Mucosa of rectum (tissue), 2 donors: Measurements from ENCODE around the gene KIAA2012.
A peak's percentile ranks its signal among the peaks of the same experiment; 100 is the strongest.
"Not testable (repeated sequence)": the region's sequence is repeated elsewhere in the genome, so short reads cannot be mapped to it uniquely, and the experiment has no call there.

Experiments
- H3K27ac ChIP-seq, 2 donors: one replicate each; pipeline ENCODE4 v1.7.0; 2013; ENCODE audit warnings: inconsistent platforms in 2 of 2, low read depth in 2 of 2, low read length in 2 of 2
- H3K27me3 ChIP-seq, 2 donors: one replicate each; pipeline ENCODE4 v1.7.0; 2013; ENCODE audit warnings: low read length in 2 of 2; ENCODE audit not compliant: control insufficient read depth in 2 of 2, insufficient read depth in 2 of 2
- H3K36me3 ChIP-seq, 2 donors: one replicate each; pipeline ENCODE4 v1.7.0; 2013; ENCODE audit warnings: low read length in 2 of 2; ENCODE audit not compliant: control insufficient read depth in 2 of 2, insufficient read depth in 2 of 2
- H3K4me1 ChIP-seq, 2 donors: one replicate each; pipeline ENCODE4 v1.7.0; 2013; ENCODE audit warnings: low read length in 2 of 2, mild to moderate bottlenecking in 1 of 2; ENCODE audit not compliant: control insufficient read depth in 2 of 2, insufficient read depth in 2 of 2
- H3K4me3 ChIP-seq, 2 donors: one replicate each; pipeline ENCODE4 v1.7.0; 2013; ENCODE audit warnings: low read length in 2 of 2
- H3K9ac ChIP-seq, 2 donors: one replicate each; pipeline ENCODE4 v1.7.0; 2013; ENCODE audit warnings: low read length in 2 of 2, low read depth in 1 of 2, mild to moderate bottlenecking in 1 of 2
- H3K9me3 ChIP-seq, 2 donors: one replicate each; pipeline ENCODE4 v1.7.0; 2013; ENCODE audit warnings: low read length in 2 of 2; ENCODE audit not compliant: control insufficient read depth in 2 of 2
- donor health status: healthy.
- donor health status: Normal muscosa, but diverticular disease.

Gene KIAA2012

DNA sequence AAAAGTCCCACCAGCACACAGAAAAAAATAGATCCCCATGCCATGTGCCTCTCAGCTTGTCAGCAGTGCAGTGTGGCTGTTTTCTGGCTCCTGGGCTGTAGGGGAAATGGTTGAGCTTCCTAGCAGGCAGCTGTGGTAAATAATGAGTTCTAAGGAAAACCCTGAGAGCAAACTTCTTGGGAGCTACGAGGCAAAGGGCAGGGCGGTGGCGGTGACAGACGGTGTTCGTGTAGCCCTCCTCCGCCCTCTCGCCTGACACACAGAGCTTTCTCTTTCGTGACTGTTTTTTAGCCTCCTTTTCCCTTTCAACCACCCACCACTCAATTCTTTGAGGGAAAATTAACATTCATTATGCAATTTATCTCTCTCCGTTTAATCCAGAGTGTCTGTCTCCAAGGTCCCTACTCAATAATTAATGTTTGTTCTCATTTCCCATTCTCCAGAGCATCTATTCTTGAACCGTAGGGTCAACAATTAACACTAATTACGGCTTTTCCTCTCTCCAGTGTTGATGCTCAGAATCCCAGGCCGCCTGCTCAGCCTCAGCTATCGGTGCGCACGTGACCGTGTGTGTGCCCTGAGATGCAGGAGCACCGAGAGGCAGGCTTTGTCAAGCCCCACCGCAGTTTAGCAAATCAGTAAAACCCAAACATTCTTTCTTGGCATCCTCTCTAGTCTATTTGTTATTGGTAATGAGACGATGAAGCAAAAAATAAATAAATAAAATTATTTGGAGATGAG, 50.1 kb downstream of the KIAA2012 start:
- no peak overlapping the region for H3K4me3 ChIP-seq
- H3K9me3 ChIP-seq: peaks cover 0 to 5% of the 10 kb centered on the region in 2 donors
- H3K36me3 ChIP-seq: no peaks in the 10 kb centered on the region
- H3K27me3 ChIP-seq: no peaks in the 10 kb centered on the region
- H3K9ac ChIP-seq: no peak overlapping the region
- H3K27ac ChIP-seq: peak overlapping the region in 1 of 2 donors; percentile 31
- H3K4me1 ChIP-seq: peaks cover 0 to 3% of the 10 kb centered on the region in 2 donors

DNA sequence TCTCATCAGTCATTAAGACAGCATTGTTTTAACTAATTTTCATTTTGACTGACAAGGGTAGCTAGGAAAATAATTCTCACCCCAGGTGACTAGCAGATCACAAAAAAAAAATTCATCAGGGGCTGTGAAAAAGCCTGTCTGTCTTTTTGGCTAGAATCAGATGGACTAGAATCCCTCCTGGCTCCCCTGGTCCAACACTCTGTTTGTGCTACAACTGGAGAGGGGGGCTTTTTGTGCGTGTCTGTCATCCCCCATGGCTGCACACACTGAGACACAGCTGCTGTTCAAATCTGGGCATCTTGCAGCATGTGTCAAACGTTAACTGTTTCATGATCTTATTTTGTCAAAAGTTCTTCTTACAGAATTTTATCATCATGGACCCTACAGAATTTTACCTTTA, 51.2 kb downstream of the KIAA2012 start:
- peaks cover 0 to 3% of the 10 kb centered on the region in 2 donors for H3K4me1 ChIP-seq
- H3K27me3 ChIP-seq: no peaks in the 10 kb centered on the region
- H3K4me3 ChIP-seq: no peak overlapping the region
- no peak overlapping the region for H3K27ac ChIP-seq
- H3K9me3 ChIP-seq: peaks cover 0 to 5% of the 10 kb centered on the region in 2 donors
- H3K36me3 ChIP-seq: no peaks in the 10 kb centered on the region
- H3K9ac ChIP-seq: no peak overlapping the region

DNA sequence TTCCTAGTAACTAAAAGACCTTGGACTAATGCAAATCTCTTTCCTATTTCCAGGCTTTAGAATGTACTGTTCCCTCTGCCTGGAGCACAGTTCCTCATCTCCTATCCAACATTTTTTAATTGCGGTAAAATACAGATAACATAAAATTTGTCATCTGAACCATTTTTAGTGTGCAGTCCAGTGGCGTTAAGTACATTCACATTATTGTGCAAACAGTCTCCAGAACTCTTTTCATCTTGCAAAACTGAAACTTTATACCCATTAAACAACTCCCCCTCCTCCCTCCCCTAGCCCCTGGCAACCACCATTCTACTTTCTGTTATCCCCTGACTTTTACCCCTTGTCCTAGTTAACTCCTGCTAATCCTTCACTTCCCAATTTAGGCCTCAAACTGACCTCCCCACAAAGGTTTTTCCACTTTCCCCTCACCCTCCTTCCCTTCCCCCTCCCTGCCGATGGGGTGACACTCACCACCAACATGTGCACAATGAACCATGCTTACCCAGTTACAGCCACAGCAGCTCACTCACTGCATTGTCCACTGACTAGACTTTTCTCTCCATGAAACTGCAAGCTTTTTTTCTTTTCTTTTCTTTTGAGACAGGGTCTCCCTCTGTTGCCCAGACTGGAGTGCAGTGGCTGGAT, 54.8 kb downstream of the KIAA2012 start:
- H3K4me1 ChIP-seq: peaks cover 0 to 2% of the 10 kb centered on the region in 2 donors
- H3K4me3 ChIP-seq: no peak overlapping the region
- no peaks in the 10 kb centered on the region for H3K27me3 ChIP-seq
- no peaks in the 10 kb centered on the region for H3K9me3 ChIP-seq
- H3K9ac ChIP-seq: no peak overlapping the region
- H3K36me3 ChIP-seq: no peaks in the 10 kb centered on the region
- H3K27ac ChIP-seq: no peak overlapping the region

DNA sequence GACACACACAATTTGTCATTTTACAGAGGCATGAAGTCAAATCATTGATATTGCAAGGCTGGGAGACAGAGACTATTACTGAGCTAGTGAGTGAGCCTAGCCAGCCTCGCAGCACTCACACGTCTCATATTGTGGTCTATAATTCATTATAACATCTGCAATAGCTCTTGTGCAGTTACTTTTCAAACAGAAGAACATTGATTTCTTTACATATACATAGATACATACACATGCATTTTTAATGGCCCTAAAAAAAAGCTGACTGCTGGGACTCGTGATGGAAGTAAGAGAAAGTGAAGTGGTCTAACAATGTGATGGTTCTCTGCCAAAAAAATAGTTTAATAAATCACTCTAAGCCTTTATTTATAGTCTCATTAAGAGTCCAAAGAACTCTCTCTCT, 56.8 kb downstream of the KIAA2012 start:
- Histone ChIP-seq H3K27ac (no peak overlapping the region), H3K27me3 (no peaks in the 10 kb centered on the region), H3K4me1 (no peaks in the 10 kb centered on the region), H3K9ac (no peak overlapping the region), H3K9me3 (no peaks in the 10 kb centered on the region), H3K36me3 (no peaks in the 10 kb centered on the region), H3K4me3 (no peak overlapping the region)

DNA sequence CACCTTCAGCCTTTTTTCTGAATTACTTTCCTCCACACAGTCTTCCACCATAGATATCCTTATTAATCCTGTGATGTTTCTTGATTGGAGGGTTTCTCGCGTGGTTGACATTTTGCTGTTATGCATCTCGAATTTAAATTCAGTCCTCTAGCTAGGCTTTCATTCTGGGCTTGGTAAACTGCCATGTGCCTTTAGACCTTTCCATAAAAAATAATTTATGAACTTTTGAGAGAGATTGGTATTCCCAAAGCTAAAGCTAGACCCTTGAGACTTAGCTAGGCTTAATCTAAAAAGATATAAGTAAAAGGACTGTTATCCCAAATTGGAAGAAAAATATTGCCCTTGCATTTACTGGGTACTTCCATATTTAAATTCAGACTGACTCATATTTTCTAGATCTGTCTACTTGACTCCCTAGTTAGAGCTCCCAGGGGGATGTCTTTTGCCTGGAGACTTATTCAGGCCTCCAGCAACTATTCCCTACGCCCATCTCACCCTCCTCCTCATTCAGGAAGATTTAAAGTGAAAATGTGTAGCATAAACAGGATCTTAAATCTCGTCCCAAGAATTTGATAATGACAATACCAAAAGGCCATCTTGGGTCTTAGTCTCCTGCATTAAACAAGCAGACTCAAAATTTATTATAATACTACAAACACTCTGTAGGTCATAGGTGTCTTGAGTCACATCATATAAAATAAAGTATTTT, 60.3 kb downstream of the KIAA2012 start:
- Histone ChIP-seq H3K4me1 (peaks cover 0 to 2% of the 10 kb centered on the region in 2 donors), H3K9me3 (no peaks in the 10 kb centered on the region), H3K27me3 (no peaks in the 10 kb centered on the region), H3K27ac (no peak overlapping the region), H3K36me3 (no peaks in the 10 kb centered on the region), H3K9ac (no peak overlapping the region), H3K4me3 (no peak overlapping the region)

DNA sequence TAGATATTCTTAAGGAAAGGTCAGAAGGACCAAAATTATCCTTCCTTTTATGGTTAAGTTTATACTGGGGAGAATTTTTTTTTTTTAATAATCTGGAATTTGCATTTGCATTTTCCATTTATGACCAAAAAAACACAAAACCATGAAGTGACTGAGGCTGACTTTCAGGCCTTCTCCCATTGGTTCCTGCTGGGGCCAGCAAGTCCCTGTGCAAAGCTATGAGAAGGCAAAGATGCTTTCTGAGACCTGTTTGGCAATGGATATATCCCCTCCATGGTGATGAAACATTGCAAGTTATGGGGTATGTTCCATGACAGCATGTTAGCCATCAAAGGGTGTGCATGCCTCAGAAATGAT, 60.8 kb downstream of the KIAA2012 start:
- no peaks in the 10 kb centered on the region for H3K9me3 ChIP-seq
- H3K36me3 ChIP-seq: no peaks in the 10 kb centered on the region
- H3K9ac ChIP-seq: no peak overlapping the region
- peaks cover 0 to 2% of the 10 kb centered on the region in 2 donors for H3K4me1 ChIP-seq
- no peak overlapping the region for H3K27ac ChIP-seq
- H3K27me3 ChIP-seq: no peaks in the 10 kb centered on the region
- H3K4me3 ChIP-seq: no peak overlapping the region

DNA sequence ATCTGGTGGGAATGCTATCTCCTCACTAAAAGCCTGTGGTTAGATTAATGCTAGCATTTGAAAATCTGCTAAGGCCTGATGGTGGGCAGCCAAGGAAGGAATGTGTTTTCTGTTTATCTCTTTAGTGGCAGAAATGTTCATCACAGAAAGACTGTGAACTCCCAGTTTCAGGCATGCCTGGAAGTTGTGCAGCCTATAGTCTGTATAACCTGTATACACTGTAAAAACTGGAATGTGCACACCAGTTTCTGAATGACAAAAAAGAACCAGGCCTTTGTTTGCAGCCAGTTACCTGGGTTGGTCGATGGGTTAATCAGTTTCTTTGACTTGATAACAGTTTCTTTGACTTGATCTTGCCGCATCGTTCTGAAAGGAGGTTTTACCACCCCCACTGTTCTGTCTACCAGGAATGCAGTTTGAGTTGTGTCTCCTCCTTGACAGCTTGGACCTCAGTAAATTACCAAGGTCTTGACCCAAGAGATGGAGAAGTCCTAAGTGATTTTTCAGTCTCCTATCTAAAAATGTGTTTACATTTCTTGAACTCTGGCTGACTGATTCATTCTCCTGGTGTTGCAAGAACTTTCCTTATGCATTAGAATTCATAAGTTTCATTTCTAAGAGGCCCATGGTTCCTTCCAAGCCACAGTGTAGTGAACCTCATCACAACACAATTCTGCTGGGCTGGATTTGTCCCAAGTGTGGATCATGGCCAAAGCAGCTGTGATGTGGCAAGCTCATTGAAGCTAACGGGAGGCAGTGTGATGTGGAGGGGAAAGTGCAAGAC, 62.2 kb downstream of the KIAA2012 start:
- Histone ChIP-seq H3K27me3 (no peaks in the 10 kb centered on the region), H3K4me1 (peaks cover 0 to 2% of the 10 kb centered on the region in 2 donors), H3K4me3 (no peak overlapping the region), H3K36me3 (no peaks in the 10 kb centered on the region), H3K27ac (no peak overlapping the region), H3K9me3 (no peaks in the 10 kb centered on the region), H3K9ac (no peak overlapping the region)

DNA sequence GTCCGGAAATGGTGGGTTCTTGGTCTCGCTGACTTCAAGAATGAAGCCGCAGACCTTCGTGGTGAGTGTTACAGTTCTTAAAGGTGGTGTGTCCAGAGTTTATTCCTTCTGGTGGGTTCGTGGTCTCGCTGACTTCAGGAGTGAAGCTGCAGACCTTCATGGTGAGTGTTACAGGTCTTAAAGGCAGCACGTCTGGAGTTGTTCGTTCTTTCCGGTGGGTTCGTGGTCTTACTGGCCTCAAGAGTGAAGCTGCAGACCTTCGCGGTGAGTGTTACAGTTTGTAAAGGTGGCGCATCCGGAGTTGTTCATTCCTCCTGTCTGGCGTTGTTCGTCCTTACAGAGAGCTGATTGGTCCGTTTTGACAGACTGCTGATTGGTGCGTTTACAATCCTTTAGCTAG, 63.0 kb downstream of the KIAA2012 start:
- H3K27ac ChIP-seq, H3K36me3 ChIP-seq, H3K27me3 ChIP-seq, H3K9me3 ChIP-seq, H3K9ac ChIP-seq, H3K4me1 ChIP-seq, H3K4me3 ChIP-seq: not testable (repeated sequence)

DNA sequence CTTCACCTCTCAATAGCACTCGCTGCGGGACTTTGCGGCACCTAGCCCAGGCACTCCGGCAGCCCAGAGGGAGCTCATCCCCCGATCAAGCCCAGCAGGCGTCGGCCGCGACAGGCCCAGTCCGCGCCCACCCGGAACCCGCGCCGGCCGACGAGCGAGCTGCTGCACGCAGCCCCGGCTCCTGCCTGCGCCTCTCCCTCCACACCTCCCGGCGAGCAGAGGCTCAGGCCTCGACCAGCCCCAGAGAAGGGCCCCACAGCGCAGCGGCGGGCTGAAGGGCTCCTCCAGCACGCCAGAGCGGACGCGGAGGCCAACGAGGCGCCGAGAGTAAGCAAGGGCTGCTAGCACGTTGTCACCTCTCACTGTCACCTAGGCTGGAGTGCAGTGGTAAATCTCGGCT, 63.5 kb downstream of the KIAA2012 start:
- no peak overlapping the region for H3K27ac ChIP-seq

More for the DNA sequence above, 63.5 kb downstream of the KIAA2012 start:
- Histone ChIP-seq H3K36me3 (no peaks in the 10 kb centered on the region), H3K27me3 (no peaks in the 10 kb centered on the region), H3K4me3 (no peak overlapping the region), H3K9me3 (no peaks in the 10 kb centered on the region), H3K4me1 (peaks cover 0 to 2% of the 10 kb centered on the region in 2 donors), H3K9ac (no peak overlapping the region)
